ENCODE results near the gene SLX1A.

Gene SLX1A

DNA sequence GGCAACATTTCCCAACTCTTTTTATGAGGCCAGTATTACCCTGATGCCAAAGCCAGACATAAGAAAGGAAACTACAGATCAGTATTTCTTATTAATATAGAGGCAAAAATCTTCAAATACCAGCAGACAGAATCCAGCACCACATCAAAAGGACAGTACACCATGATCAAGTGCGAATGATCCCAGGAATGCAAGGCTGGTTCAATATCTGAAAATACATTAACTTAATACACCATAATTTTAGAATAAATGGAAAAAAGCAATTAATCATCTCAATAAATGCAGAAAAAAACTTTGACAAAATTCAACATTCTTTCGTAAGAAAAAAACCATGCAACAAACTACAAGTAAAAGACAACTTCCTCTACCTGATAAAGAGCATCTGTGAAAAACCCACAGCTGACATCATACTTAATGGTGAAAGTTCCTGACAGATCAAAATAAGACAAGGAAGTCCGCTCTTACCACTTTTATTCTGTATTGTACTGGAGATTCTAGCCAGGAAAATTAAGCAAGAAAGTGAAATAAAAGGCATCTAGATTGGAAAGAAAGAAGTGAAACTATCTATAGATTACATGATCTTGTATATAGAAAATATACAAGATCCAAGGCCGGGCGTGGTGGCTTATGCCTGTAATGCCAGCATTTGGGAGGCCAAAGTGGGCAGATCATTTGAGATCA, 44.3 kb upstream of the SLX1A start:
- no peak overlapping the region for H3K4me3 ChIP-seq (ENCODE audit: severe bottlenecking)
- H3K4me1 ChIP-seq (ENCODE audit: insufficient read depth, poor library complexity, severe bottlenecking) = no peaks in the 10 kb centered on the region
- H3K27me3 ChIP-seq (ENCODE audit: insufficient read depth, poor library complexity, severe bottlenecking) = no peaks in the 10 kb centered on the region
- TF ChIP-seq, protein P1, sequence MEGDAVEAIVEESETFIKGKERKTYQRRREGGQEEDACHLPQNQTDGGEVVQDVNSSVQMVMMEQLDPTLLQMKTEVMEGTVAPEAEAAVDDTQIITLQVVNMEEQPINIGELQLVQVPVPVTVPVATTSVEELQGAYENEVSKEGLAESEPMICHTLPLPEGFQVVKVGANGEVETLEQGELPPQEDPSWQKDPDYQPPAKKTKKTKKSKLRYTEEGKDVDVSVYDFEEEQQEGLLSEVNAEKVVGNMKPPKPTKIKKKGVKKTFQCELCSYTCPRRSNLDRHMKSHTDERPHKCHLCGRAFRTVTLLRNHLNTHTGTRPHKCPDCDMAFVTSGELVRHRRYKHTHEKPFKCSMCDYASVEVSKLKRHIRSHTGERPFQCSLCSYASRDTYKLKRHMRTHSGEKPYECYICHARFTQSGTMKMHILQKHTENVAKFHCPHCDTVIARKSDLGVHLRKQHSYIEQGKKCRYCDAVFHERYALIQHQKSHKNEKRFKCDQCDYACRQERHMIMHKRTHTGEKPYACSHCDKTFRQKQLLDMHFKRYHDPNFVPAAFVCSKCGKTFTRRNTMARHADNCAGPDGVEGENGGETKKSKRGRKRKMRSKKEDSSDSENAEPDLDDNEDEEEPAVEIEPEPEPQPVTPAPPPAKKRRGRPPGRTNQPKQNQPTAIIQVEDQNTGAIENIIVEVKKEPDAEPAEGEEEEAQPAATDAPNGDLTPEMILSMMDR (IDR thresholded peaks at IDR 0.05; ENCODE audit: poor library complexity, severe bottlenecking) = no peak
- no peaks in the 10 kb centered on the region for H3K36me3 ChIP-seq (ENCODE audit: low read depth)
- H3K27ac ChIP-seq (ENCODE audit: poor library complexity, severe bottlenecking) = no peak overlapping the region
- peaks cover 6% of the 10 kb centered on the region for H3K9me3 ChIP-seq (ENCODE audit: severe bottlenecking)
- no peak for ATAC-seq (ENCODE audit: low read depth)
- no peak for DNase-seq (ENCODE audit: low spot score)

DNA sequence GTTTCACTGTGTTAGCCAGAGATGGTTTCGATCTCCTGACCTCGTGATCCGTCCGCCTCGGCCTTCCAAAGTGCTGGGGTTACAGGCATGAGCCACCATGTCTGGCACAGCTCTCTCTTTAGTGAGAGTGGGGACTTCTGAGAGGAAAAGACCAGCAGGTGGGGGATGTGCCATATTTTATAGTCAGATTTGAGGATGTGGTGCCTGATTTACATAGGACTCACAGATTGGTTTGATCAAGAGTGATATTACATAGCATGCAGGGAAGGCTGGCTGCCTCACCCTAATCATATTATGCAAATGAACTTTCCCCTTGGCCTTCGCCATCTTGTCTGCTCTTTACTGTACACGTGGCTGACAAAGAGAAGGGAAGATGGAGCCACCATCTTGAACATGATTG, 42.6 kb upstream of the SLX1A start:
- no peak for ATAC-seq (ENCODE audit: low read depth)
- H3K4me1 ChIP-seq (ENCODE audit: insufficient read depth, poor library complexity, severe bottlenecking) = no peaks in the 10 kb centered on the region
- no peak overlapping the region for H3K4me3 ChIP-seq (ENCODE audit: severe bottlenecking)
- TF ChIP-seq, protein P1 (IDR thresholded peaks at IDR 0.05; ENCODE audit: poor library complexity, severe bottlenecking) = no peak
- no peak for DNase-seq (ENCODE audit: low spot score)
- no peaks in the 10 kb centered on the region for H3K27me3 ChIP-seq (ENCODE audit: insufficient read depth, poor library complexity, severe bottlenecking)
- peaks cover 6% of the 10 kb centered on the region for H3K9me3 ChIP-seq (ENCODE audit: severe bottlenecking)
- H3K36me3 ChIP-seq (ENCODE audit: low read depth) = no peaks in the 10 kb centered on the region
- no peak overlapping the region for H3K27ac ChIP-seq (ENCODE audit: poor library complexity, severe bottlenecking)

DNA sequence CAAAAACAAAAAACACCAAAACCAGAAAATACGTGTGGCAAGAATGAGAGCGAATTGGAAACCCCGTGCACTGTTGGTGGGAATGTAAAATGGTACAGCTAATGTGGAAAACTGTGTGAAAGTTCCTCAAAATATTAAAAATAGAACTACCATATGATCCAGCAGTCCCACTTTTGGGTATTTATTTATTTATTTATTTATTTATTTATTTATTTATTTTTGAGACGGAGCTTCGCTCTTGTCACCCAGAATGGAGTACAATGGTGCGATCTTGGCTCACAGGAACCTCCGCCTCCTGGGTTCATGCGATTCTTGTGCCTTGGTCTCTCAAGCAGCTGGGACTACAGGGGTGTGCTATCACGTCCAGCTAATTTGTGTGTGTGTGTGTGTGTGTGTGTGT, 41.2 kb upstream of the SLX1A start:
- no peak overlapping the region for H3K4me3 ChIP-seq (ENCODE audit: severe bottlenecking)
- no peaks in the 10 kb centered on the region for H3K4me1 ChIP-seq (ENCODE audit: insufficient read depth, poor library complexity, severe bottlenecking)
- no peak for ATAC-seq (ENCODE audit: low read depth)
- no peaks in the 10 kb centered on the region for H3K36me3 ChIP-seq (ENCODE audit: low read depth)
- DNase-seq (ENCODE audit: low spot score) = no peak
- TF ChIP-seq, protein P1 (IDR thresholded peaks at IDR 0.05; ENCODE audit: poor library complexity, severe bottlenecking) = no peak
- H3K27me3 ChIP-seq (ENCODE audit: insufficient read depth, poor library complexity, severe bottlenecking) = no peaks in the 10 kb centered on the region
- peaks cover 6% of the 10 kb centered on the region for H3K9me3 ChIP-seq (ENCODE audit: severe bottlenecking)
- H3K27ac ChIP-seq (ENCODE audit: poor library complexity, severe bottlenecking) = no peak overlapping the region

DNA sequence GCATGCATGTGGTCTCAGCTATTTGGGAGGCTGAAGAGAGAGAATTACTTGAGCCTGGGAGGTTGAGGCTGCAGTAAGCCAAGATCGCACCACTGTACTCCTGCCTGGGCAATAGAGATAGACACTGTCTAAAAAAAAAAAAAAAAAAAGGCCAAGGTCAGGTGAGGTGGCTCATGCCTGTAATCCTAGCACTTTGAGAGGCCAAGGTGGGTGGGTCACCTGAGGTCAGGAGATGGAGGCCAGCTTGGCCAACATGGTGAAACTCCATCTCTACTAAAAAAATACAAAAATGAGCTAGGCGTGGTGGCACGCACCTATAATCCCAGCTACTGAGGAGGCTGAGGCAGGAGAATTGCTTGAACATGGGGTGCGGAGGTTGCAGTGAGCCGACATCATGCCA, 38.5 kb upstream of the SLX1A start:
- Histone ChIP-seq H3K4me1 (ENCODE audit: insufficient read depth, poor library complexity, severe bottlenecking) (no peaks in the 10 kb centered on the region), H3K4me3 (ENCODE audit: severe bottlenecking) (no peak overlapping the region), H3K36me3 (ENCODE audit: low read depth) (no peaks in the 10 kb centered on the region), H3K9me3 (ENCODE audit: severe bottlenecking) (no peaks in the 10 kb centered on the region), H3K27me3 (ENCODE audit: insufficient read depth, poor library complexity, severe bottlenecking) (no peaks in the 10 kb centered on the region), H3K27ac (ENCODE audit: poor library complexity, severe bottlenecking) (no peak overlapping the region)
- ATAC-seq (ENCODE audit: low read depth) (no peak), DNase-seq (ENCODE audit: low spot score) (no peak)
- TF ChIP-seq, protein P1 (IDR thresholded peaks at IDR 0.05; ENCODE audit: poor library complexity, severe bottlenecking) = no peak

DNA sequence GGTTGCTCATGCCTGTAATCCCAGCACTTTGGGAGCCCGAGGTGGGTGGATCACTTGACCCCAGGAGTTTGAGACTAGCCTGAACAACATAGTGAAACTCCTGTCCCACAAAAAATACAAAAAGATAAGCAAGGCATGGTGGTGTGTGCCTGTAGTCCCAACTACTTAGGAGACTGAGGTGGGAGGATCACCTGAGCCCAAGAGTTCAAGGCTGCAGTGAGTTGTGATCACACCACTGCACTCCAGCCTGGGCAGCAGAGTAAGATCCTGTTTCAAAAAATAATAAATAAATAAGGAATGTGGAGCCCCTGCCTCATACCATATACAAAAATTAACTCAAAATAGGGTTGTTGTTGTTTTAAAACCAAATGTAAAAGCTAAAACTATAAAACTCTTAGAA, 36.5 kb upstream of the SLX1A start:
- DNase-seq (ENCODE audit: low spot score) (no peak), ATAC-seq (ENCODE audit: low read depth) (no peak)
- no peak overlapping the region for H3K4me3 ChIP-seq (ENCODE audit: severe bottlenecking)
- H3K27ac ChIP-seq (ENCODE audit: poor library complexity, severe bottlenecking) = no peak overlapping the region
- no peaks in the 10 kb centered on the region for H3K27me3 ChIP-seq (ENCODE audit: insufficient read depth, poor library complexity, severe bottlenecking)
- H3K9me3 ChIP-seq (ENCODE audit: severe bottlenecking) = no peaks in the 10 kb centered on the region
- TF ChIP-seq, protein P1 (IDR thresholded peaks at IDR 0.05; ENCODE audit: poor library complexity, severe bottlenecking) = no peak
- no peaks in the 10 kb centered on the region for H3K4me1 ChIP-seq (ENCODE audit: insufficient read depth, poor library complexity, severe bottlenecking)
- H3K36me3 ChIP-seq (ENCODE audit: low read depth) = no peaks in the 10 kb centered on the region

Data from RWPE2 (cell line).